H1 (cell line): Measurements from ENCODE around the gene PFKP. TPM values are rescaled to one million over a fixed set of nuclear protein-coding genes. Genes with fewer than 3 reads are reported as not detected.

Experiments used
- BACH1 ChIP-seq: IDR thresholded peaks from 2 replicates; pipeline ENCODE4 v1.6.1; 2012; ENCODE audit warnings: low read length, improper control_type of control experiment
- SIX5 ChIP-seq: IDR thresholded peaks from 2 replicates; pipeline ENCODE4 v1.6.1; 2011; ENCODE audit warnings: mild to moderate bottlenecking, low read depth, low read length
- SP1 ChIP-seq: IDR thresholded peaks from 2 replicates; pipeline ENCODE4 v1.6.1; 2011; ENCODE audit warnings: low read depth, low read length
- SRF ChIP-seq: IDR thresholded peaks from 2 replicates; pipeline ENCODE4 v1.6.1; 2011; ENCODE audit warnings: mild to moderate bottlenecking, low read depth, low read length, moderate library complexity
- polyA plus RNA-seq, 7 experiments: library from polyadenylated mRNA; depleted of rRNA in 3 of 7; stranded (reverse) in 5 of 7; unstranded in 2 of 7; fragments of >200 nt in 5 of 7; fragments of 200-250 nt in 2 of 7; gene quantifications; 1 replicate in 5 of 7; 2 replicates in 1 of 7; 4 replicates in 1 of 7; pipeline versions ENCODE4 v1.2.1 to v1.2.3, GENCODE V29; 2011 to 2013; ENCODE audit warnings: missing spikeins in 2 of 7, mixed read lengths in 2 of 7
- total RNA-seq: library from RNA; stranded (reverse); fragmentation: NEBNext Ultra II Directional; extraction: Animal tissue kit (Norgen Biotek cat#: 25700); gene quantifications from 2 replicates; pipeline ENCODE4 v1.2.1, GENCODE V29; 2021

Gene PFKP
- total and polyA plus RNA-seq, 2 of the 8 experiments (the other 6 are each of a cell fraction or from before 2014, with no cell fraction given) = 51.2 to 128 TPM

GRCh38 chr10:3093996-3094395 is 26.6 kb downstream of the PFKP start (continued):
- TF ChIP-seq SIX5 (no peak), BACH1 (no peak), SP1 (no peak), SRF (no peak)
- TF ChIP-seq, all 59 proteins: peak for 0
